Measurements from ENCODE around the gene PIK3C2G. TPM values are rescaled to one million over a fixed set of nuclear protein-coding genes. Genes with fewer than 3 reads are reported as not detected.

PIK3C2G gene
- total RNA-seq, 1 experiment from 2014 or later, result not detected

GRCh38 chr12:18284386-18284785 lies 23.1 kb downstream of the PIK3C2G start:
- intact Hi-C loops (cut with micrococcal nuclease; ENCODE audit: unreplicated experiment), result no loop called here
- POLR2A ChIA-PET, result no interaction called here
- no TSS peak for BruUV-seq (replicated peaks)
- TF ChIP-seq, protein P1, sequence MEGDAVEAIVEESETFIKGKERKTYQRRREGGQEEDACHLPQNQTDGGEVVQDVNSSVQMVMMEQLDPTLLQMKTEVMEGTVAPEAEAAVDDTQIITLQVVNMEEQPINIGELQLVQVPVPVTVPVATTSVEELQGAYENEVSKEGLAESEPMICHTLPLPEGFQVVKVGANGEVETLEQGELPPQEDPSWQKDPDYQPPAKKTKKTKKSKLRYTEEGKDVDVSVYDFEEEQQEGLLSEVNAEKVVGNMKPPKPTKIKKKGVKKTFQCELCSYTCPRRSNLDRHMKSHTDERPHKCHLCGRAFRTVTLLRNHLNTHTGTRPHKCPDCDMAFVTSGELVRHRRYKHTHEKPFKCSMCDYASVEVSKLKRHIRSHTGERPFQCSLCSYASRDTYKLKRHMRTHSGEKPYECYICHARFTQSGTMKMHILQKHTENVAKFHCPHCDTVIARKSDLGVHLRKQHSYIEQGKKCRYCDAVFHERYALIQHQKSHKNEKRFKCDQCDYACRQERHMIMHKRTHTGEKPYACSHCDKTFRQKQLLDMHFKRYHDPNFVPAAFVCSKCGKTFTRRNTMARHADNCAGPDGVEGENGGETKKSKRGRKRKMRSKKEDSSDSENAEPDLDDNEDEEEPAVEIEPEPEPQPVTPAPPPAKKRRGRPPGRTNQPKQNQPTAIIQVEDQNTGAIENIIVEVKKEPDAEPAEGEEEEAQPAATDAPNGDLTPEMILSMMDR (IDR thresholded peaks at IDR 0.05), result no peak
- TF ChIP-seq TCF7L2 (IDR thresholded peaks at IDR 0.05; ENCODE audit: low read depth, low read length) (no peak), REST (IDR thresholded peaks at IDR 0.05; ENCODE audit: insufficient read depth in 1 of 2, low read depth in 2 of 2, low read length in 1 of 2) (no peak), POLR2AphosphoS5 (IDR thresholded peaks at IDR 0.05; ENCODE audit: low read depth, low read length) (no peak), SIN3A (IDR thresholded peaks at IDR 0.05; ENCODE audit: borderline replicate concordance, insufficient read depth, low read depth, low read length) (no peak)
- in situ Hi-C loops (cut with HindIII; ENCODE audit: low pct_unique_long_range_greater_than_20kb, low sequenced_read_pairs), result no loop called here
- no peaks in the 10 kb centered on the region for H3K36me3 ChIP-seq (ENCODE audit: control insufficient read depth, insufficient read depth, low read length)
- no peaks in the 10 kb centered on the region for H3K27me3 ChIP-seq (ENCODE audit: control insufficient read depth, insufficient read depth, low read length)
- H3K27ac ChIP-seq (ENCODE audit: low read length), result no peak overlapping the region
- no peak overlapping the region for H3K4me3 ChIP-seq (ENCODE audit: low read depth in 2 of 2, low read length in 2 of 2)
- no peak for ATAC-seq
- H3K9me3 ChIP-seq (ENCODE audit: control insufficient read depth, insufficient read depth, low read depth, low read length), result no peaks in the 10 kb centered on the region; the same call in 1 of the 2 replicates
- H3K4me1 ChIP-seq (ENCODE audit: control insufficient read depth, insufficient read depth, low read length), result no peaks in the 10 kb centered on the region
- CTCF ChIA-PET, result no interaction called here
- no peak for DNase-seq (ENCODE audit: low read depth, low spot score)

- H3K36me3 ChIP-seq (ENCODE audit: control insufficient read depth, insufficient read depth, low read length), result no peaks in the 10 kb centered on the region
- no peak overlapping the region for H3K4me3 ChIP-seq (ENCODE audit: low read depth in 2 of 2, low read length in 2 of 2)
- intact Hi-C loops (cut with micrococcal nuclease; ENCODE audit: unreplicated experiment) (no loop called here), in situ Hi-C loops (cut with HindIII; ENCODE audit: low pct_unique_long_range_greater_than_20kb, low sequenced_read_pairs) (no loop called here)
- H3K9me3 ChIP-seq (ENCODE audit: control insufficient read depth, insufficient read depth, low read depth, low read length), result no peaks in the 10 kb centered on the region; the same call in 1 of the 2 replicates
- CTCF ChIA-PET, result no interaction called here
- DNase-seq (ENCODE audit: low read depth, low spot score) (no peak), ATAC-seq (no peak)
- H3K27me3 ChIP-seq (ENCODE audit: control insufficient read depth, insufficient read depth, low read length), result no peaks in the 10 kb centered on the region
- TF ChIP-seq, protein P1 (IDR thresholded peaks at IDR 0.05), result no peak
- no peak for TF ChIP-seq TCF7L2 (IDR thresholded peaks at IDR 0.05; ENCODE audit: low read depth, low read length)
- no peak for TF ChIP-seq REST (IDR thresholded peaks at IDR 0.05; ENCODE audit: insufficient read depth in 1 of 2, low read depth in 2 of 2, low read length in 1 of 2)
- POLR2A ChIA-PET, result no interaction called here
- H3K27ac ChIP-seq (ENCODE audit: low read length), result no peak overlapping the region
- H3K4me1 ChIP-seq (ENCODE audit: control insufficient read depth, insufficient read depth, low read length), result no peaks in the 10 kb centered on the region
- BruUV-seq (replicated peaks), result no TSS peak
Observed at GRCh38 chr12:18285161-18285560, 23.8 kb downstream of the PIK3C2G start.
